Testis (tissue), 3 donors: ENCODE results near the gene PIM3. TPM values are rescaled to one million over a fixed set of nuclear protein-coding genes. Genes with fewer than 3 reads are reported as not detected.

Experiments
- DNase-seq: peaks from one replicate; pipeline ENCODE4 v3.0.0-alpha.2; 2019
- H3K27ac ChIP-seq, 2 donors: fragments of 200-600 bp; sonication (generic); one replicate each; pipeline ENCODE4 v1.5.1; 2019
- H3K27me3 ChIP-seq: fragments of 200-600 bp; sonication (generic); one replicate; pipeline ENCODE4 v1.5.1; 2019
- H3K36me3 ChIP-seq: fragments of 200-600 bp; sonication (generic); one replicate; pipeline ENCODE4 v1.5.1; 2017; ENCODE audit warnings: low read depth; ENCODE audit errors: missing control alignments
- H3K4me1 ChIP-seq: fragments of 200-600 bp; sonication (generic); one replicate; pipeline ENCODE4 v1.5.1; 2019
- H3K4me3 ChIP-seq, 2 donors: fragments of 200-600 bp; sonication (generic); one replicate each; pipeline ENCODE4 v1.5.1; 2017 to 2019
- H3K9me3 ChIP-seq: fragments of 200-600 bp; sonication (generic); one replicate; pipeline ENCODE4 v1.5.1; 2017
- POLR2A ChIP-seq: fragments of 450-650 bp; IDR thresholded peaks from one replicate; pipeline ENCODE4 v1.6.1; 2017; ENCODE audit warnings: antibody characterized with exemption, mild to moderate bottlenecking, moderate library complexity
- WGBS, 2 donors: methylation state at CpG; one replicate each; pipeline ENCODE4 v1.1.5; 2018; 5-methylcytosine and 5-hydroxymethylcytosine counted together
- intact Hi-C: fragments of 100-400 bp; cut with DNase I; formaldehyde crosslinking; loops from one replicate; pipeline ENCODE4 v1.15.1; 2023; ENCODE audit warnings: low total_unique reads
- polyA plus RNA-seq: library from polyadenylated mRNA; stranded (reverse); fragments of 350-450 nt; fragmentation: Illumina TruSeq; extraction: RNeasy Lipid Tissue Mini Kit (QIAGEN cat#74804); gene quantifications from one replicate; pipeline ENCODE4 v1.2.3, GENCODE V29; 2014; ENCODE audit warnings: low read depth, low replicate concordance; ENCODE audit not compliant: insufficient read depth
- total RNA-seq, 2 donors: library from RNA; depleted of rRNA; stranded (reverse); fragments of >200 nt; gene quantifications; one replicate each; pipeline ENCODE4 v1.2.3, GENCODE V29; 2016
- TF ChIP-seq, protein P1 (sequence below), 3 experiments: fragments of 450-650 bp in 2 of 3; fragments of 200-600 bp in 1 of 3; sonication (generic) in 1 of 3; IDR thresholded peaks; one replicate each; pipeline ENCODE4 v1.5.1; 2016 to 2019; ENCODE audit warnings: antibody characterized with exemption in 3 of 3, mild to moderate bottlenecking in 2 of 3, moderate library complexity in 1 of 3

The PIM3 gene
- total and polyA plus RNA-seq, 3 donors from 2014 or later, result 50.8 to 89.9 (median 68.2) TPM

DNA sequence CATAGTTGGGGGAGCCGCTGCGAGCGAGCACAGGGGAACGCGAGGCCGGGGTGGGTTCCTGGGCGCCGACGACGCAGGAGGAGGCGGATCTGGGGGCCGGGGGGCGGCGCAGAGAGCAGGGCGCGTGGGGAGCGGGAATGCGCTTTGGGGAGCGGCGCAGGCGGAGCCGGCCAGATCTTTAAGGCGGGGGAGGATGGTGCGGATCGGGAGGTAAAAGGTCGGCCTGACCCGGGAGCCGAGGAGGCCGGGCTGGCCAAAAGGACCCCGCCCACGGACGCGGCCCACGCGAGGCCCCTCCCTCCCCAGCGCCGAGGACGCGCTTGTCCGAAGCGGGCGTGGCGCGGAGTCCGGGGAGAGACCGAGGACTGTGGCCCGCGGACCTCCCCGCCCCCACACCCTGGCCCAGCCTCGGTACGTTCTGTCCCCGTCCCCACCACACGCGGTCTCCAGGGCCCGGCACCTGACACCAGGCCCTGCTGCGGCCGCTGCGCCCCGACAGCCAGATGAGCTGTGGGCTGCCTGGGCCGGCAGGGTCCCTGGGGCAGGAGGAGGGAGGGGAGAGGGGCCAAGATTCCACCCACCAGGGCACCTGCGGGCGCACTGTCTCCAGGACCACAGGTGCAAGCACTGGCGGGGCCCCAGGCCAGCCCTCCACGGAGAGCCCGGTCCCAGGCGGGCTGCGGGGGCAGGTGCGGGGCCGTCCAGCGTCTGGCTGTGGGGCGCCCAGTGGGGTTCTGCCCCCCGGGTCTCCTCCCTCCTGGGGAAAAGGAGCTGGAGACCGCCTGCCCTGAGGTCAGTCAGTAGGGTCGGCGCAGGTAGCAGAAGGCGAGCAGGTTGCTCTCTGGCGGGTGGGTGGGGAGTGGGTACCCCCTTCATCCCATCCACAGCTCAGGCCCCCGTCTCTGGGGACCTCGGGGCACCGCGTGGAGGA is 10.9 kb downstream of the PIM3 start:
- no peaks in the 10 kb centered on the region for H3K9me3 ChIP-seq
- peak; percentile 84 for DNase-seq
- no peaks in the 10 kb centered on the region for H3K27me3 ChIP-seq
- intact Hi-C loops, result no loop called here
- 0 to 9% methylated on average over 2 to 61 of the region's 81 CpGs for whole genome bisulfite sequencing, 2 donors
- H3K4me3 ChIP-seq, result peak overlapping the region; percentile 43 to 54
- no peaks in the 10 kb centered on the region for H3K36me3 ChIP-seq
- peak overlapping the region; percentile 73 to 84 for H3K27ac ChIP-seq
- peaks cover 37% of the 10 kb centered on the region for H3K4me1 ChIP-seq
- TF ChIP-seq POLR2A, result no peak
- TF ChIP-seq, protein P1, sequence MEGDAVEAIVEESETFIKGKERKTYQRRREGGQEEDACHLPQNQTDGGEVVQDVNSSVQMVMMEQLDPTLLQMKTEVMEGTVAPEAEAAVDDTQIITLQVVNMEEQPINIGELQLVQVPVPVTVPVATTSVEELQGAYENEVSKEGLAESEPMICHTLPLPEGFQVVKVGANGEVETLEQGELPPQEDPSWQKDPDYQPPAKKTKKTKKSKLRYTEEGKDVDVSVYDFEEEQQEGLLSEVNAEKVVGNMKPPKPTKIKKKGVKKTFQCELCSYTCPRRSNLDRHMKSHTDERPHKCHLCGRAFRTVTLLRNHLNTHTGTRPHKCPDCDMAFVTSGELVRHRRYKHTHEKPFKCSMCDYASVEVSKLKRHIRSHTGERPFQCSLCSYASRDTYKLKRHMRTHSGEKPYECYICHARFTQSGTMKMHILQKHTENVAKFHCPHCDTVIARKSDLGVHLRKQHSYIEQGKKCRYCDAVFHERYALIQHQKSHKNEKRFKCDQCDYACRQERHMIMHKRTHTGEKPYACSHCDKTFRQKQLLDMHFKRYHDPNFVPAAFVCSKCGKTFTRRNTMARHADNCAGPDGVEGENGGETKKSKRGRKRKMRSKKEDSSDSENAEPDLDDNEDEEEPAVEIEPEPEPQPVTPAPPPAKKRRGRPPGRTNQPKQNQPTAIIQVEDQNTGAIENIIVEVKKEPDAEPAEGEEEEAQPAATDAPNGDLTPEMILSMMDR (IDR thresholded peaks at IDR 0.05), result no peak

DNA sequence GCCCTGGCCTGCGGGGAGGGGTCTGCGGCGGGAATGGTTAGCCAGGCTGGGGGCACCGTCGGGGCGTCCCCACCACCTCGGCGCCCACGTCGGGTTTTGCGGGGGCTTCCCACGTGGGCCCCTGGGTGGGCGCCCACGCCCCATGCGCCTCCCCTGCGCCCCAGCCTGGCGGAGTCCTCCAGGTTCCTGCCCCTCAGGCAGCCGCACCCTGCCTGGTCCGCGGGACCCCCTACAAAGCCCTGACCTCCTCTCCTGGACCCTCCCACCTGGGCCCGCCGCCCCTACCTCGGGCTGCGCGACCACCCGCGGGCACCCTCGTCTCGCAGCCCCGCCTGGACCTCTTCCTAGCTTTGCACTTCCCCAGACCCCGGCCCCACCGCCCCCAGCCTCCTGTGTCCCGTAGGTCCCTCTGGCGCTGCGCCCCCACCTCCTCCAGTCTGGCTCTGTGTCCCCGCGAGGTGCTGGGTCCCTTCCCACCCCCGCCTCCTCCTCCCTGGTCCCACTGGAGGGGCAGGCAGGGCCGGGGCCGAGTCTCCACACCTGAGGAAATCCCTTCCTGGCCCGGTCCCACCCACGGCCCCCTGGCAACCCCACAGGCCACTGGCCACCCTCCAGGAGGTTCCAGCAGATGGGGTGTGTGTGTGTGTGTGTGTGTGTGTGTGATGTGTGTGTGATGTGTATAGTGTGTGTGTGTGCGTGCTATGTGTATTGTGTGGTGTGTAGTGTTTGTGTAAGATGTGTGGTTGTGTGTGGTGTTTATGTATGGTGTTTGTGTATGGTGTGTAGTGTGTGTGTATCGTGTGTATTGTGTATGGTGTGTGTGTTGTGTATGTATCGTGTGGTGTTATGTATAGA is 11.8 kb downstream of the PIM3 start:
- Histone ChIP-seq H3K4me3 (peak overlapping the region in 1 of 2 donors; percentile 54), H3K27ac (peak overlapping the region in 1 of 2 donors; percentile 84), H3K4me1 (peaks cover 28% of the 10 kb centered on the region), H3K27me3 (no peaks in the 10 kb centered on the region), H3K36me3 (no peaks in the 10 kb centered on the region), H3K9me3 (no peaks in the 10 kb centered on the region)
- 36 to 49% methylated on average over 15 to 29 of the region's 45 CpGs for WGBS, 2 donors
- no peak for DNase-seq
- intact Hi-C loops, result no loop called here
- TF ChIP-seq, protein P1 (IDR thresholded peaks at IDR 0.05), result no peak
- TF ChIP-seq POLR2A, result no peak

DNA sequence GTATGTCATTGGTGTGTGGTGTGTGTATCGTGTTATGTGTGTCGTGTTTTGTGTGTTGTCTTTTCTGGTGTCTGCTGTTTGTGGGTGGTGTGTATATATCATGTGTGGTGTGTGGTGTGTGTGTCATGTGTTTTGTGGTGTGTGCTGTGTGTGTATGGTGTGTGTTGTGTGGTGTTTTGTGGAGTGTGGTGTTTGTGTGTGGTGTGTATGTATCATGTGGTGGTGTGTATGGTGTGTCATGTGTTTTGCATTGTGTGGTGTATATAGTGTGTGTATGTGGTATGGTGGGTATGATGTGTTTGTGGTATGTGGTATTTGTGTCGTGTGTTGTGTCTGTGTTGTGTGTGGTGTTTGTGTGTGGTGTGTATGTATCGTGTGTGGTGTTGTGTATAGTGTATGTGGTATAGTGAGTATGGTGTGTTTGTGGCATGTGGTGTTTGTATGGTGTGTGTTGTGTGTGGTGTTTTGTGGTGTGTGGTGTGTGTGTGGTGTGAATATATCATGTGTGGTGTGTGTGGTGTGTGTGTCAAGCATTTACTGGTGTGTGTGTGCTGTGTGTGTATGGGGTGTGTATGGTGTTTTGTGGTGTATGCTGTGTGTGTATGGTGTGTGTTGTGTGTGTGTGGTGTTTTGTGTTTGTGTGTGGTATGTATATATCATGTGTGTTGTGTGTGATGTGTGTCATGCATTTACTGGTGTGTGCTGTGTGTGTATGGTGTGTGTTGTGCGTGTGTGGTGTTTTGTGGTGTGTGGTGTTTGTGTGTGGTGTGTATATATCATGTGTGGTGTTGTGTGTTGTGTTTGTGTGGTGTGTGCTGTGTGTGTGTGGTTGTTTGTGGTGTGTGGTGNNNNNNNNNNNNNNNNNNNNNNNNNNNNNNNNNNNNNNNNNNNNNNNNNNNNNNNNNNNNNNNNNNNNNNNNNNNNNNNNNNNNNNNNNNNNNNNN is 12.7 kb downstream of the PIM3 start:
- Histone ChIP-seq H3K27me3 (no peaks in the 10 kb centered on the region), H3K9me3 (no peaks in the 10 kb centered on the region), H3K27ac (no peak overlapping the region), H3K36me3 (no peaks in the 10 kb centered on the region), H3K4me3 (no peak overlapping the region), H3K4me1 (peaks cover 21% of the 10 kb centered on the region)
- intact Hi-C loops, result no loop called here
- 81 to 86% methylated on average over 5 of the region's 5 CpGs for WGBS, 2 donors
- TF ChIP-seq POLR2A, result no peak
- TF ChIP-seq, protein P1 (IDR thresholded peaks at IDR 0.05), result no peak
- no peak for DNase-seq
